ENCODE data around the gene ABCG8.

Gene ABCG8

GRCh38 chr2:43889416-43889815 lies 50.6 kb downstream of the ABCG8 start:
- no peak for ATAC-seq
- no peak for TF ChIP-seq ZNF8 (CRISPR knock-in tag; IDR thresholded peaks at IDR 0.05)
- no peak for TF ChIP-seq ISL1 (CRISPR knock-in tag; IDR thresholded peaks at IDR 0.05)
- no peak for TF ChIP-seq POU6F1 (CRISPR knock-in tag; IDR thresholded peaks at IDR 0.05; ENCODE audit: borderline replicate concordance, low read depth)
- TF ChIP-seq BACH2 (CRISPR knock-in tag; IDR thresholded peaks at IDR 0.05; ENCODE audit: borderline replicate concordance): no peak
- no peak for TF ChIP-seq SNAI2 (CRISPR knock-in tag; IDR thresholded peaks at IDR 0.05)
- TF ChIP-seq, protein P1, sequence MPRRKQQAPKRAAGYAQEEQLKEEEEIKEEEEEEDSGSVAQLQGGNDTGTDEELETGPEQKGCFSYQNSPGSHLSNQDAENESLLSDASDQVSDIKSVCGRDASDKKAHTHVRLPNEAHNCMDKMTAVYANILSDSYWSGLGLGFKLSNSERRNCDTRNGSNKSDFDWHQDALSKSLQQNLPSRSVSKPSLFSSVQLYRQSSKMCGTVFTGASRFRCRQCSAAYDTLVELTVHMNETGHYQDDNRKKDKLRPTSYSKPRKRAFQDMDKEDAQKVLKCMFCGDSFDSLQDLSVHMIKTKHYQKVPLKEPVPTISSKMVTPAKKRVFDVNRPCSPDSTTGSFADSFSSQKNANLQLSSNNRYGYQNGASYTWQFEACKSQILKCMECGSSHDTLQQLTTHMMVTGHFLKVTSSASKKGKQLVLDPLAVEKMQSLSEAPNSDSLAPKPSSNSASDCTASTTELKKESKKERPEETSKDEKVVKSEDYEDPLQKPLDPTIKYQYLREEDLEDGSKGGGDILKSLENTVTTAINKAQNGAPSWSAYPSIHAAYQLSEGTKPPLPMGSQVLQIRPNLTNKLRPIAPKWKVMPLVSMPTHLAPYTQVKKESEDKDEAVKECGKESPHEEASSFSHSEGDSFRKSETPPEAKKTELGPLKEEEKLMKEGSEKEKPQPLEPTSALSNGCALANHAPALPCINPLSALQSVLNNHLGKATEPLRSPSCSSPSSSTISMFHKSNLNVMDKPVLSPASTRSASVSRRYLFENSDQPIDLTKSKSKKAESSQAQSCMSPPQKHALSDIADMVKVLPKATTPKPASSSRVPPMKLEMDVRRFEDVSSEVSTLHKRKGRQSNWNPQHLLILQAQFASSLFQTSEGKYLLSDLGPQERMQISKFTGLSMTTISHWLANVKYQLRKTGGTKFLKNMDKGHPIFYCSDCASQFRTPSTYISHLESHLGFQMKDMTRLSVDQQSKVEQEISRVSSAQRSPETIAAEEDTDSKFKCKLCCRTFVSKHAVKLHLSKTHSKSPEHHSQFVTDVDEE (CRISPR knock-in tag; IDR thresholded peaks at IDR 0.05): no peak
- no peak for TF ChIP-seq TCF4 (CRISPR knock-in tag; IDR thresholded peaks at IDR 0.05; ENCODE audit: borderline replicate concordance)
- TF ChIP-seq, protein P2, sequence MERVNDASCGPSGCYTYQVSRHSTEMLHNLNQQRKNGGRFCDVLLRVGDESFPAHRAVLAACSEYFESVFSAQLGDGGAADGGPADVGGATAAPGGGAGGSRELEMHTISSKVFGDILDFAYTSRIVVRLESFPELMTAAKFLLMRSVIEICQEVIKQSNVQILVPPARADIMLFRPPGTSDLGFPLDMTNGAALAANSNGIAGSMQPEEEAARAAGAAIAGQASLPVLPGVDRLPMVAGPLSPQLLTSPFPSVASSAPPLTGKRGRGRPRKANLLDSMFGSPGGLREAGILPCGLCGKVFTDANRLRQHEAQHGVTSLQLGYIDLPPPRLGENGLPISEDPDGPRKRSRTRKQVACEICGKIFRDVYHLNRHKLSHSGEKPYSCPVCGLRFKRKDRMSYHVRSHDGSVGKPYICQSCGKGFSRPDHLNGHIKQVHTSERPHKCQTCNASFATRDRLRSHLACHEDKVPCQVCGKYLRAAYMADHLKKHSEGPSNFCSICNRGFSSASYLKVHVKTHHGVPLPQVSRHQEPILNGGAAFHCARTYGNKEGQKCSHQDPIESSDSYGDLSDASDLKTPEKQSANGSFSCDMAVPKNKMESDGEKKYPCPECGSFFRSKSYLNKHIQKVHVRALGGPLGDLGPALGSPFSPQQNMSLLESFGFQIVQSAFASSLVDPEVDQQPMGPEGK (CRISPR knock-in tag; IDR thresholded peaks at IDR 0.05; ENCODE audit: borderline replicate concordance): no peak
- no peak for TF ChIP-seq OSR1 (CRISPR knock-in tag; IDR thresholded peaks at IDR 0.05)
- TF ChIP-seq ZFP30 (CRISPR knock-in tag; IDR thresholded peaks at IDR 0.05): no peak

GRCh38 chr2:43890855-43891254 lies 52.1 kb downstream of the ABCG8 start:
- ATAC-seq: no peak

More at GRCh38 chr2:43890855-43891254, 52.1 kb downstream of the ABCG8 start:
- TF ChIP-seq OSR1 (CRISPR knock-in tag; IDR thresholded peaks at IDR 0.05) (no peak), POU6F1 (CRISPR knock-in tag; IDR thresholded peaks at IDR 0.05; ENCODE audit: borderline replicate concordance, low read depth) (no peak), ZNF565 (CRISPR knock-in tag; conservative IDR thresholded peaks at IDR 0.05; ENCODE audit: low read depth) (no peak), RARB (CRISPR knock-in tag; IDR thresholded peaks at IDR 0.05) (no peak), SNAI2 (CRISPR knock-in tag; IDR thresholded peaks at IDR 0.05) (no peak), ZFP3 (CRISPR knock-in tag; IDR thresholded peaks at IDR 0.05) (no peak), BACH2 (CRISPR knock-in tag; IDR thresholded peaks at IDR 0.05; ENCODE audit: borderline replicate concordance) (no peak), TOX (CRISPR knock-in tag; IDR thresholded peaks at IDR 0.05; ENCODE audit: borderline replicate concordance) (no peak), ZC3H10 (CRISPR knock-in tag; IDR thresholded peaks at IDR 0.05) (no peak), ARNTL (CRISPR knock-in tag; IDR thresholded peaks at IDR 0.05; ENCODE audit: borderline replicate concordance, low read depth) (no peak), PPARA (CRISPR knock-in tag; IDR thresholded peaks at IDR 0.05; ENCODE audit: borderline replicate concordance) (no peak), CREB5 (CRISPR knock-in tag; IDR thresholded peaks at IDR 0.05; ENCODE audit: low read depth) (no peak)
- TF ChIP-seq, protein P2 (CRISPR knock-in tag; IDR thresholded peaks at IDR 0.05; ENCODE audit: borderline replicate concordance): no peak
